Progenitor cell of endocrine pancreas (in vitro differentiated cells): ENCODE results near the gene DAB2. TPM values are rescaled to one million over a fixed set of nuclear protein-coding genes. Genes with fewer than 3 reads are reported as not detected.

Source experiments
- DNase-seq: peaks from one replicate; pipeline ENCODE4 v3.0.0; 2021; ENCODE audit warnings: low spot score; ENCODE audit not compliant: unreplicated experiment
- H3K27ac Mint-ChIP-seq: 2 replicates; pipeline ENCODE4 v1.8.0; 2021; ENCODE audit warnings: mild to moderate bottlenecking, moderate library complexity, mixed read lengths
- H3K27me3 Mint-ChIP-seq: 2 replicates; pipeline ENCODE4 v1.8.0; 2021; ENCODE audit warnings: mixed read lengths
- H3K36me3 Mint-ChIP-seq: 2 replicates; pipeline ENCODE4 v1.8.0; 2022; ENCODE audit warnings: mixed read lengths; ENCODE audit not compliant: insufficient read depth
- H3K4me1 Mint-ChIP-seq: 2 replicates; pipeline ENCODE4 v1.8.0; 2021; ENCODE audit warnings: low read depth, mixed read lengths
- H3K4me3 Mint-ChIP-seq: 2 replicates; pipeline ENCODE4 v1.8.0; 2021; ENCODE audit warnings: low read depth, mild to moderate bottlenecking, moderate library complexity, mixed read lengths
- H3K9me3 Mint-ChIP-seq: 2 replicates; pipeline ENCODE4 v1.8.0; 2021; ENCODE audit warnings: low read depth, mixed read lengths
- total RNA-seq: library from RNA; stranded (reverse); gene quantifications from 2 replicates; pipeline ENCODE4 v1.2.1, GENCODE V29; 2021
- TF ChIP-seq, protein P1 (sequence below): fragments of 200-600 bp; sonication (generic); IDR thresholded peaks from one replicate; pipeline ENCODE4 v1.5.0; 2021; ENCODE audit warnings: antibody characterized with exemption, mild to moderate bottlenecking; ENCODE audit not compliant: unreplicated experiment

The DAB2 gene
- total RNA-seq, 1 donor from 2014 or later: 46.0 TPM

DNA sequence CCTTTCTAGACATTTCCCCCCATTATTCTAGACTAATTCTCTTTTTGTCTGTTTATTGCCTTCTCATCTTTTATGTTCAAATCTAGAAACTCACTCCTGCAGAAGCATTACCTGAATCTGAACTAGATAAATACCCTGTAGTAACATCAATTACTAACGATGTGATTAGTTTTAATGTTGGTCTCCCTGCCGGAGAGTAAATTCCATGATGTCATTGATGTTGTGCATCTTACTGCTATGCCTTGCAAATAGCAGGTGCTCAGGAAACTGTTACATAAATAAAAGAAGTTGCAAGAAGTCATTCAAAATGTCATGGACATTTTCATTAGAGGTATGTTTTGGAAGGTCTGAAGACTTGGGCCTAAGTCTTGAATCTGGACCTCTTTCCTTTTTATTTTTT lies 37.5 kb downstream of the DAB2 start:
- peaks cover 39% of the 10 kb centered on the region for H3K36me3 Mint-ChIP-seq
- TF ChIP-seq, protein P1, sequence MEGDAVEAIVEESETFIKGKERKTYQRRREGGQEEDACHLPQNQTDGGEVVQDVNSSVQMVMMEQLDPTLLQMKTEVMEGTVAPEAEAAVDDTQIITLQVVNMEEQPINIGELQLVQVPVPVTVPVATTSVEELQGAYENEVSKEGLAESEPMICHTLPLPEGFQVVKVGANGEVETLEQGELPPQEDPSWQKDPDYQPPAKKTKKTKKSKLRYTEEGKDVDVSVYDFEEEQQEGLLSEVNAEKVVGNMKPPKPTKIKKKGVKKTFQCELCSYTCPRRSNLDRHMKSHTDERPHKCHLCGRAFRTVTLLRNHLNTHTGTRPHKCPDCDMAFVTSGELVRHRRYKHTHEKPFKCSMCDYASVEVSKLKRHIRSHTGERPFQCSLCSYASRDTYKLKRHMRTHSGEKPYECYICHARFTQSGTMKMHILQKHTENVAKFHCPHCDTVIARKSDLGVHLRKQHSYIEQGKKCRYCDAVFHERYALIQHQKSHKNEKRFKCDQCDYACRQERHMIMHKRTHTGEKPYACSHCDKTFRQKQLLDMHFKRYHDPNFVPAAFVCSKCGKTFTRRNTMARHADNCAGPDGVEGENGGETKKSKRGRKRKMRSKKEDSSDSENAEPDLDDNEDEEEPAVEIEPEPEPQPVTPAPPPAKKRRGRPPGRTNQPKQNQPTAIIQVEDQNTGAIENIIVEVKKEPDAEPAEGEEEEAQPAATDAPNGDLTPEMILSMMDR: no peak
- H3K4me1 Mint-ChIP-seq: no peaks in the 10 kb centered on the region

DNA sequence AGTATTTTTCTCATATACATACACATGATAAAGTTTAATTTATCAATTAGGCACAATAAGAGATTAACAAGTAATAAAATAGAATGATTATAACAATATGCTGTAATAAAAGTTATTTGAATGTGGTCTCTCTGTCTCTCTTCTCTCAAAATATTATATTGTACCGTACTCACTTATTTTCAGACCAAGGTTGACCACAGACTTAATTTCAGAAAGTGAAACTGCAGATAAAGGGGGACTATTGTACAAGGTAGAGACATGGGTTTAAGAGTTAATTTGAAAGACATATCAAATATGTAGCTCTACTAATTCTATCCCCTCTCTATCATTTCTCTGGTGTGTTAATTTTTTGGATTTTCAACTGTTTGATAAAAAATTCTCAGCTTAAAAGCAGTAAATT lies 40.5 kb downstream of the DAB2 start:
- Mint-ChIP-seq H3K36me3 (peaks cover 44% of the 10 kb centered on the region), H3K4me1 (no peaks in the 10 kb centered on the region), H3K4me3 (no peak overlapping the region), H3K27me3 (no peaks in the 10 kb centered on the region), H3K9me3 (no peaks in the 10 kb centered on the region), H3K27ac (no peak overlapping the region)
- TF ChIP-seq, protein P1: no peak
- no peak for DNase-seq

More for the DNA sequence above, 37.5 kb downstream of the DAB2 start:
- Mint-ChIP-seq H3K27ac (no peak overlapping the region), H3K27me3 (no peaks in the 10 kb centered on the region), H3K9me3 (no peaks in the 10 kb centered on the region), H3K4me3 (no peak overlapping the region)
- DNase-seq: no peak

DNA sequence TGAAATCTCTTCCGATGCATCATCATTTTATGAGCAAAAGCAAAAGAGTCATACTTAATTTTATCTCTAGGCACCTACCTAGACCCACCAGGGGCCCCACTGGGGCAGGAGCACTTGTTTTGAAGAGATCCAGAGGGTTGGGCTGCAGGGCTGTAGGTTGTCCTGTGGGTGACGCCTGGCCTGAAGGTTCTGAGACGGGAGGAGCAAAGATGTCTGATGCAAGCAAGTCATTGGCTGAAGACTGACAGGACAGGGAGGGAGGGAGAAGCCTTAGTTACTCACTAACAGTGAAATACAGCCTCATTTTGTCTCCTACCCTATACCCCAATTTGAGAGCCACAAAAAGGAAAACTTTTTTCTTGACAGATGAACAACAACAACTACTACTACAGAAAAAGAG lies 43.4 kb downstream of the DAB2 start:
- Mint-ChIP-seq H3K9me3 (no peaks in the 10 kb centered on the region), H3K4me1 (no peaks in the 10 kb centered on the region), H3K36me3 (peaks cover 51% of the 10 kb centered on the region), H3K27ac (no peak overlapping the region), H3K4me3 (no peak overlapping the region), H3K27me3 (no peaks in the 10 kb centered on the region)
- no peak for DNase-seq
- TF ChIP-seq, protein P1: no peak

DNA sequence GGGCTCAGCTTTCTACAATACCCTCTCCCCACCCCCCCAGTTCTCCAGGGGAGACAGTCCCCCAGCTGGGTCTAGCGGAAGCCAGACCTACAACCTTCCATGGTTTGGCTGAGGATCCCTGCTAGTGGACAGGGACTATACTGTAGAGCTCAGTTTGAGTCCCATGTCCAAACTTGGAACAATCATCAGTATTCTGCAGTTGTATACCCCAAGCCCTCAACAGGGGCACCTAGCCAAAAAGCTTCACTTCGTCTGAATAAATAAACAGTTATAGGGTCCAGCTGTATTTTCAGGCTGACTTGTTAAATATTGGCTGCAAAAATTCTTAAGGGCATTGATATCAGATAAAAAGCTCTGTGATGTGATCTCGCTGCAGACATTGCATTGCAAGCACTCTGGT lies 45.1 kb downstream of the DAB2 start:
- Mint-ChIP-seq H3K9me3 (no peaks in the 10 kb centered on the region), H3K4me3 (no peak overlapping the region), H3K36me3 (peaks cover 51% of the 10 kb centered on the region), H3K27me3 (no peaks in the 10 kb centered on the region), H3K4me1 (no peaks in the 10 kb centered on the region), H3K27ac (no peak overlapping the region)
- TF ChIP-seq, protein P1: no peak
- no peak for DNase-seq

DNA sequence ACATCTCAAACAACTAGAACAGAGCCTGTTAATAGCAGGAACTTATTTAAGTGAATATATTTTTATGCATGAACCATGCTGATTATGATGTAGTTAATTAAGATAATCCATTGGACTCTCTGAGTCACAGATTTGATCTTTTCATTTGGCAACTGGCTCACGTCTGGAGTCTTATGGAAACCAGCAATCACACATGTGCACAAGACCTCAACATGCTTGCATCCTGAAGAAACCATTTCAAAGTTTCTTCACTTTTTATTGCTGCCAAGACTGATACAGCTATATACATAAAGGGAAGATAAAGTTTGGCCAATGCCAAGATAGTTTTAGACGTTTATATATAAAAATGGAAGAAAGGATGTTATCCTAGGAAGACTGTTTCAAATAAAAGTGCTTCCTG lies 47.2 kb downstream of the DAB2 start:
- no peak overlapping the region for H3K4me3 Mint-ChIP-seq
- peaks cover under 1% of the 10 kb centered on the region for H3K4me1 Mint-ChIP-seq
- H3K36me3 Mint-ChIP-seq: peaks cover 47% of the 10 kb centered on the region
- H3K9me3 Mint-ChIP-seq: no peaks in the 10 kb centered on the region
- H3K27me3 Mint-ChIP-seq: no peaks in the 10 kb centered on the region
- DNase-seq: no peak
- TF ChIP-seq, protein P1: no peak
- no peak overlapping the region for H3K27ac Mint-ChIP-seq
